H9 (cell line): ENCODE results near the gene PTCD1. TPM values are rescaled to one million over a fixed set of nuclear protein-coding genes. Genes with fewer than 3 reads are reported as not detected.

ENCODE experiments used
- DNase-seq: peaks from one replicate; pipeline ENCODE4 v3.0.0-alpha.2; 2017
- H2AFZ ChIP-seq: one replicate; pipeline ENCODE4 v1.6.1; 2013; ENCODE audit warnings: mild to moderate bottlenecking, low read length, control low read depth, moderate library complexity
- H2AK5ac ChIP-seq: 2 replicates; pipeline ENCODE4 v1.6.1; 2013; ENCODE audit warnings: low read length, control low read depth, mixed read lengths; ENCODE audit not compliant: insufficient read length
- H2BK120ac ChIP-seq: one replicate; pipeline ENCODE4 v1.6.1; 2013; ENCODE audit warnings: low read depth, mild to moderate bottlenecking, low read length, control low read depth, inconsistent platforms; ENCODE audit not compliant: poor library complexity, severe bottlenecking
- H2BK12ac ChIP-seq: 2 replicates; pipeline ENCODE4 v1.6.1; 2013; ENCODE audit warnings: low read length, control low read depth, mixed read lengths, low read depth; ENCODE audit not compliant: insufficient read length
- H2BK15ac ChIP-seq: 2 replicates; pipeline ENCODE4 v1.6.1; 2013; ENCODE audit warnings: low read depth, low read length, control low read depth
- H2BK20ac ChIP-seq: one replicate; pipeline ENCODE4 v1.6.1; 2013; ENCODE audit warnings: low read depth, mild to moderate bottlenecking, low read length, control low read depth, inconsistent platforms; ENCODE audit not compliant: poor library complexity, severe bottlenecking
- H2BK5ac ChIP-seq: 2 replicates; pipeline ENCODE4 v1.6.1; 2013; ENCODE audit warnings: low read length, control low read depth, mixed read lengths; ENCODE audit not compliant: insufficient read length
- H3K14ac ChIP-seq: 2 replicates; pipeline ENCODE4 v1.6.1; 2013; ENCODE audit warnings: low read length, control low read depth; ENCODE audit not compliant: insufficient read depth
- H3K18ac ChIP-seq: 2 replicates; pipeline ENCODE4 v1.6.1; 2013; ENCODE audit warnings: low read depth, mild to moderate bottlenecking, mixed read lengths, low read length, control low read depth; ENCODE audit not compliant: insufficient read length
- H3K23ac ChIP-seq: 2 replicates; pipeline ENCODE4 v1.6.1; 2013; ENCODE audit warnings: low read length, control low read depth, mixed read lengths, low read depth; ENCODE audit not compliant: insufficient read length
- H3K23me2 ChIP-seq: 2 replicates; pipeline ENCODE4 v1.6.1; 2013; ENCODE audit warnings: low read depth, mild to moderate bottlenecking, mixed read lengths, low read length, control low read depth; ENCODE audit not compliant: insufficient read length, poor library complexity, severe bottlenecking
- H3K27ac ChIP-seq: 2 replicates; pipeline ENCODE4 v1.5.1; 2013; ENCODE audit warnings: low read length, control low read depth, mixed read lengths, low read depth; ENCODE audit not compliant: insufficient read length
- H3K27me3 ChIP-seq: 2 replicates; pipeline ENCODE4 v1.6.1; 2013; ENCODE audit warnings: low read length, control low read depth, inconsistent platforms; ENCODE audit not compliant: insufficient read depth
- H3K4ac ChIP-seq: 2 replicates; pipeline ENCODE4 v1.6.1; 2013; ENCODE audit warnings: low read depth, mild to moderate bottlenecking, control low read depth, inconsistent platforms, low read length, moderate library complexity
- H3K4me1 ChIP-seq: 2 replicates; pipeline ENCODE4 v1.6.1; 2013; ENCODE audit warnings: low read length, control low read depth, inconsistent platforms; ENCODE audit not compliant: insufficient read depth
- H3K4me2 ChIP-seq: 2 replicates; pipeline ENCODE4 v1.6.1; 2013; ENCODE audit warnings: low read length, control low read depth, mixed read lengths; ENCODE audit not compliant: insufficient read length, insufficient read depth
- H3K56ac ChIP-seq: 2 replicates; pipeline ENCODE4 v1.6.1; 2013; ENCODE audit warnings: low read depth, mild to moderate bottlenecking, mixed read lengths, low read length, control low read depth; ENCODE audit not compliant: insufficient read length
- H3K79me1 ChIP-seq: 2 replicates; pipeline ENCODE4 v1.6.1; 2013; ENCODE audit warnings: low read depth, mild to moderate bottlenecking, moderate library complexity, low read length, control low read depth, inconsistent platforms; ENCODE audit not compliant: insufficient read depth, poor library complexity, severe bottlenecking
- H3K79me2 ChIP-seq: 2 replicates; pipeline ENCODE4 v1.6.1; 2013; ENCODE audit warnings: low read length, control low read depth, inconsistent platforms; ENCODE audit not compliant: insufficient read depth
- H3K9ac ChIP-seq: 2 replicates; pipeline ENCODE4 v1.6.1; 2013; ENCODE audit warnings: low read length, control low read depth, mixed read lengths; ENCODE audit not compliant: insufficient read length; ENCODE audit errors: extremely low read depth
- H3K9me3 ChIP-seq: one replicate; pipeline ENCODE4 v1.6.1; 2013; ENCODE audit warnings: low read depth, low read length, inconsistent platforms; ENCODE audit not compliant: control insufficient read depth
- H3T11ph ChIP-seq: one replicate; pipeline ENCODE4 v1.6.1; 2013; ENCODE audit warnings: mild to moderate bottlenecking, low read length, control low read depth, inconsistent platforms
- H4K20me1 ChIP-seq: one replicate; pipeline ENCODE4 v1.6.1; 2013; ENCODE audit not compliant: control insufficient read depth, insufficient read length, insufficient read depth
- H4K5ac ChIP-seq: 2 replicates; pipeline ENCODE4 v1.6.1; 2013; ENCODE audit warnings: low read depth, mild to moderate bottlenecking, mixed read lengths, low read length, control low read depth; ENCODE audit not compliant: insufficient read length
- H4K8ac ChIP-seq: replicated peaks from 2 replicates; pipeline ENCODE4 v1.6.1; 2013; ENCODE audit warnings: low read length, control low read depth, mixed read lengths, low read depth; ENCODE audit not compliant: insufficient read length
- H4K91ac ChIP-seq: 2 replicates; pipeline ENCODE4 v1.6.1; 2013; ENCODE audit warnings: low read depth, mild to moderate bottlenecking, moderate library complexity, mixed read lengths, low read length, control low read depth; ENCODE audit not compliant: insufficient read length
- H3K27ac Mint-ChIP-seq, 3 experiments: 2 replicates in 2 of 3; 3 replicates in 1 of 3; pipeline ENCODE4 v1.8.0; 2020 to 2021; ENCODE audit warnings: mixed read lengths in 3 of 3, mild to moderate bottlenecking in 1 of 3, moderate library complexity in 1 of 3
- H3K27me3 Mint-ChIP-seq: 2 replicates; pipeline ENCODE4 v1.8.0; 2021; ENCODE audit warnings: low read depth, mild to moderate bottlenecking, moderate library complexity, mixed read lengths
- H3K36me3 Mint-ChIP-seq, 3 experiments: 2 replicates in 2 of 3; 3 replicates in 1 of 3; pipeline ENCODE4 v1.8.0; 2020 to 2021; ENCODE audit warnings: low read depth in 3 of 3, mixed read lengths in 3 of 3; ENCODE audit not compliant: insufficient read depth in 1 of 3
- H3K4me1 Mint-ChIP-seq, 2 experiments: 2 replicates each; pipeline ENCODE4 v1.8.0; 2020; ENCODE audit warnings: mixed read lengths in 2 of 2
- H3K4me3 Mint-ChIP-seq, 2 experiments: 2 replicates in 1 of 2; 3 replicates in 1 of 2; pipeline ENCODE4 v1.8.0; 2020 to 2021; ENCODE audit warnings: mild to moderate bottlenecking in 2 of 2, mixed read lengths in 2 of 2, moderate library complexity in 1 of 2
- H3K9me3 Mint-ChIP-seq, 2 experiments: 2 replicates in 1 of 2; 3 replicates in 1 of 2; pipeline ENCODE4 v1.8.0; 2020; ENCODE audit warnings: mild to moderate bottlenecking in 2 of 2, mixed read lengths in 2 of 2, moderate library complexity in 1 of 2
- WGBS: extraction: QIAGEN DNeasy Blood & Tissue Kit; methylation state at CpG from one replicate; pipeline ENCODE4 v1.1.7; 2013; ENCODE audit warnings: missing lambda C conversion rate, low lambda C conversion rate, mixed read lengths; ENCODE audit not compliant: insufficient read length; ENCODE audit errors: extremely low coverage; 5-methylcytosine and 5-hydroxymethylcytosine counted together
- total RNA-seq: library from RNA; stranded (reverse); gene quantifications from 2 replicates; pipeline ENCODE4 v1.2.1, GENCODE V29; 2021
- TF ChIP-seq, protein P1 (sequence below): fragments of 200-600 bp; sonication (generic); conservative IDR thresholded peaks from 3 replicates; pipeline ENCODE4 v1.8.0; 2021; ENCODE audit warnings: antibody characterized with exemption, mild to moderate bottlenecking

PTCD1 gene
- total RNA-seq, 1 experiment from 2014 or later: 12.8 TPM

DNA sequence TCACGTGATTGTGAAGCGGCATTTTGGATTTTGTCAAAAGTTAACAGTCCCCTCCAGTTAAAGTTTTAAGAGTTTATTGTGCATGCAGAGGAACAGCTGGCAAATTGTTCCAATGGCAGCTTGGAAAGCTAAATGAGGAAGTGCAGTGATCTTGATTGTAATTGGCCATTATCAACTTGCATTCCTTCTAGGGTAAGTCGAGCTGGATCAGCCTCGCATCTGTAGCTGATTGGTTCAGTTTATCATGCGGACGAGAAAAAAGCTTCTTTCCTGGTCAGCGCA is 34.7 kb upstream of the PTCD1 start:
- Mint-ChIP-seq H3K4me1 (peaks cover 10 to 24% of the 10 kb centered on the region in 2 experiments), H3K9me3 (no peaks in the 10 kb centered on the region; a peak in 1 of 5 replicates), H3K27me3 (peaks cover 2% of the 10 kb centered on the region), H3K4me3 (peak overlapping the region; percentile 96), H3K36me3 (peaks cover 8 to 18% (median 12%) of the 10 kb centered on the region in 3 experiments), H3K27ac (peak overlapping the region; percentile 83 to 99 (median 90); a peak in 6 of 7 replicates)
- no peak overlapping the region for H3K23ac ChIP-seq
- H2AFZ ChIP-seq: no peak overlapping the region
- H3K9me3 ChIP-seq: no peaks in the 10 kb centered on the region
- no peak overlapping the region for H2BK20ac ChIP-seq
- peaks cover 5% of the 10 kb centered on the region for H3K23me2 ChIP-seq
- H2BK15ac ChIP-seq: no peak overlapping the region
- peak overlapping the region; percentile 2; the same call in 1 of the 2 replicates for H3K14ac ChIP-seq
- no peak overlapping the region for H3K18ac ChIP-seq
- no peaks in the 10 kb centered on the region for H3K27me3 ChIP-seq
- H3K79me1 ChIP-seq: peaks cover 12% of the 10 kb centered on the region
- H3K4ac ChIP-seq: no peak overlapping the region
- no peak overlapping the region for H3K56ac ChIP-seq
- H2AK5ac ChIP-seq: no peak overlapping the region
- no peak overlapping the region for H4K91ac ChIP-seq
- H3K4me1 ChIP-seq: no peaks in the 10 kb centered on the region; the same call in 1 of the 2 replicates
- WGBS: no CpG with 5 or more reads among the region's 7 CpGs
- no peak overlapping the region for H4K8ac ChIP-seq
- H2BK120ac ChIP-seq: no peak overlapping the region
- H4K5ac ChIP-seq: no peak overlapping the region
- no peaks in the 10 kb centered on the region for H4K20me1 ChIP-seq
- no peak overlapping the region for H2BK5ac ChIP-seq
- H3K79me2 ChIP-seq: peaks cover 17% of the 10 kb centered on the region; the same call in 1 of the 2 replicates
- no peak overlapping the region for H2BK12ac ChIP-seq
- H3K9ac ChIP-seq: peak overlapping the region; percentile 80
- TF ChIP-seq, protein P1, sequence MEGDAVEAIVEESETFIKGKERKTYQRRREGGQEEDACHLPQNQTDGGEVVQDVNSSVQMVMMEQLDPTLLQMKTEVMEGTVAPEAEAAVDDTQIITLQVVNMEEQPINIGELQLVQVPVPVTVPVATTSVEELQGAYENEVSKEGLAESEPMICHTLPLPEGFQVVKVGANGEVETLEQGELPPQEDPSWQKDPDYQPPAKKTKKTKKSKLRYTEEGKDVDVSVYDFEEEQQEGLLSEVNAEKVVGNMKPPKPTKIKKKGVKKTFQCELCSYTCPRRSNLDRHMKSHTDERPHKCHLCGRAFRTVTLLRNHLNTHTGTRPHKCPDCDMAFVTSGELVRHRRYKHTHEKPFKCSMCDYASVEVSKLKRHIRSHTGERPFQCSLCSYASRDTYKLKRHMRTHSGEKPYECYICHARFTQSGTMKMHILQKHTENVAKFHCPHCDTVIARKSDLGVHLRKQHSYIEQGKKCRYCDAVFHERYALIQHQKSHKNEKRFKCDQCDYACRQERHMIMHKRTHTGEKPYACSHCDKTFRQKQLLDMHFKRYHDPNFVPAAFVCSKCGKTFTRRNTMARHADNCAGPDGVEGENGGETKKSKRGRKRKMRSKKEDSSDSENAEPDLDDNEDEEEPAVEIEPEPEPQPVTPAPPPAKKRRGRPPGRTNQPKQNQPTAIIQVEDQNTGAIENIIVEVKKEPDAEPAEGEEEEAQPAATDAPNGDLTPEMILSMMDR: no peak
- peak overlapping the region; percentile 94 for H3K4me2 ChIP-seq
- H3T11ph ChIP-seq: no peak overlapping the region
- DNase-seq: no peak
- no peak overlapping the region for H3K27ac ChIP-seq
